Loucy (cell line): Measurements from ENCODE around the gene TTLL7.

ENCODE experiments used
- H2AFZ ChIP-seq: fragments of 200-600 bp; sonication (generic); 2 replicates; pipeline ENCODE4 v1.6.0; 2016; ENCODE audit warnings: antibody characterized with exemption, mild to moderate bottlenecking, low read length, moderate library complexity
- H3F3A ChIP-seq: fragments of 200-600 bp; 2 replicates; pipeline ENCODE4 v1.6.0; 2016; ENCODE audit warnings: antibody characterized with exemption, low read depth, mild to moderate bottlenecking
- H3K27me3 ChIP-seq: fragments of 200-600 bp; sonication (generic); 2 replicates; pipeline ENCODE4 v1.6.1; 2014; ENCODE audit warnings: low read length, mild to moderate bottlenecking; ENCODE audit not compliant: insufficient read depth, poor library complexity, severe bottlenecking
- H3K36me3 ChIP-seq: fragments of 200-600 bp; sonication (generic); 2 replicates; pipeline ENCODE4 v1.6.1; 2016; ENCODE audit warnings: low read length; ENCODE audit not compliant: insufficient read depth
- H3K4me1 ChIP-seq: fragments of 200-600 bp; sonication (generic); 2 replicates; pipeline ENCODE4 v1.5.1; 2014; ENCODE audit warnings: low read length, mild to moderate bottlenecking; ENCODE audit not compliant: insufficient read depth, poor library complexity, severe bottlenecking
- H3K4me2 ChIP-seq: fragments of 200-600 bp; sonication (generic); 2 replicates; pipeline ENCODE4 v1.6.0; 2014; ENCODE audit warnings: antibody characterized with exemption, low read length, low read depth, mild to moderate bottlenecking; ENCODE audit not compliant: poor library complexity, severe bottlenecking
- H3K4me3 ChIP-seq: fragments of 200-600 bp; sonication (generic); 2 replicates; pipeline ENCODE4 v1.5.1; 2014; ENCODE audit warnings: low read length, mild to moderate bottlenecking, mixed read lengths; ENCODE audit not compliant: poor library complexity, severe bottlenecking
- H3K79me2 ChIP-seq: fragments of 200-600 bp; sonication (generic); 2 replicates; pipeline ENCODE4 v1.6.1; 2014; ENCODE audit warnings: low read length; ENCODE audit not compliant: insufficient read depth
- H3K9ac ChIP-seq: fragments of 200-600 bp; sonication (generic); 2 replicates; pipeline ENCODE4 v1.6.0; 2014; ENCODE audit warnings: mild to moderate bottlenecking, low read depth, low read length, moderate library complexity; ENCODE audit not compliant: poor library complexity, severe bottlenecking
- H3K9me2 ChIP-seq: fragments of 200-600 bp; sonication (generic); replicated peaks from 2 replicates; pipeline ENCODE4 v1.6.1; 2016; ENCODE audit warnings: low read depth, low read length, mixed read lengths
- H3K9me3 ChIP-seq: fragments of 200-600 bp; sonication (generic); 2 replicates; pipeline ENCODE4 v1.6.1; 2014; ENCODE audit warnings: mild to moderate bottlenecking, antibody characterized with exemption, low read length, low read depth; ENCODE audit not compliant: insufficient read depth
- H4K20me1 ChIP-seq: fragments of 200-600 bp; sonication (generic); 2 replicates; pipeline ENCODE4 v1.6.0; 2014; ENCODE audit warnings: antibody characterized with exemption, low read length, mild to moderate bottlenecking; ENCODE audit not compliant: insufficient read depth, poor library complexity, severe bottlenecking
- EZH2phosphoT487 ChIP-seq: fragments of 200-600 bp; IDR thresholded peaks from 2 replicates; pipeline ENCODE4 v1.6.1; 2018; ENCODE audit warnings: antibody characterized with exemption, mild to moderate bottlenecking, moderate library complexity, borderline replicate concordance
- TF ChIP-seq, protein P1 (sequence below): fragments of 200-600 bp; sonication (generic); conservative IDR thresholded peaks from 2 replicates; pipeline ENCODE4 v1.5.1; 2014; ENCODE audit warnings: mild to moderate bottlenecking, antibody characterized with exemption, low read length

The TTLL7 gene

DNA sequence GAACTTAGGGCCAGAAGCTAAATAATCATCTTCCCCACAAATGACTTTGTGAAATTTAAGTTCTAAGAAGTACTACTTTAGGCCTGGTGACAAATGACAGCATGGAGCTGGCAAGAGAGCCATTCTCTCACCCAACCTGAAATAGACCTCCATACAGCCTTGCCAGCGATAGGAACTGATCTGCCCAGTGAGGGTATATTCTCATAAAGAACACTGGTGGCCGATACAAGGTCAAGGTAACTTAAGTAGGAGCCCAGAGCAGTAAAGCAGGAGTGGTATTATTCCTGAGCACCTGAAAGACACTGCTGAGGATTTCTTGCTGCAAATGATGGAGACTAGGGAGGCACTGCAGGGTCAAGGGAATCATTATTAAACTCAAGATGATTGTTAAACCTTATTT is 2.6 kb upstream of the TTLL7 start:
- Histone ChIP-seq H4K20me1 (no peaks in the 10 kb centered on the region), H3F3A (no peaks in the 10 kb centered on the region), H2AFZ (0 out of 2 replicates have a peak overlapping the region, but pooled peaks have one; percentile 11), H3K9me2 (no peaks in the 10 kb centered on the region), H3K36me3 (no peaks in the 10 kb centered on the region), H3K4me1 (peaks cover 4% of the 10 kb centered on the region), H3K9me3 (no peaks in the 10 kb centered on the region), H3K9ac (no peak overlapping the region), H3K79me2 (no peaks in the 10 kb centered on the region), H3K27me3 (no peaks in the 10 kb centered on the region), H3K4me3 (no peak overlapping the region), H3K4me2 (no peak overlapping the region)
- no peak for TF ChIP-seq EZH2phosphoT487
- TF ChIP-seq, protein P1, sequence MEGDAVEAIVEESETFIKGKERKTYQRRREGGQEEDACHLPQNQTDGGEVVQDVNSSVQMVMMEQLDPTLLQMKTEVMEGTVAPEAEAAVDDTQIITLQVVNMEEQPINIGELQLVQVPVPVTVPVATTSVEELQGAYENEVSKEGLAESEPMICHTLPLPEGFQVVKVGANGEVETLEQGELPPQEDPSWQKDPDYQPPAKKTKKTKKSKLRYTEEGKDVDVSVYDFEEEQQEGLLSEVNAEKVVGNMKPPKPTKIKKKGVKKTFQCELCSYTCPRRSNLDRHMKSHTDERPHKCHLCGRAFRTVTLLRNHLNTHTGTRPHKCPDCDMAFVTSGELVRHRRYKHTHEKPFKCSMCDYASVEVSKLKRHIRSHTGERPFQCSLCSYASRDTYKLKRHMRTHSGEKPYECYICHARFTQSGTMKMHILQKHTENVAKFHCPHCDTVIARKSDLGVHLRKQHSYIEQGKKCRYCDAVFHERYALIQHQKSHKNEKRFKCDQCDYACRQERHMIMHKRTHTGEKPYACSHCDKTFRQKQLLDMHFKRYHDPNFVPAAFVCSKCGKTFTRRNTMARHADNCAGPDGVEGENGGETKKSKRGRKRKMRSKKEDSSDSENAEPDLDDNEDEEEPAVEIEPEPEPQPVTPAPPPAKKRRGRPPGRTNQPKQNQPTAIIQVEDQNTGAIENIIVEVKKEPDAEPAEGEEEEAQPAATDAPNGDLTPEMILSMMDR, result no peak

DNA sequence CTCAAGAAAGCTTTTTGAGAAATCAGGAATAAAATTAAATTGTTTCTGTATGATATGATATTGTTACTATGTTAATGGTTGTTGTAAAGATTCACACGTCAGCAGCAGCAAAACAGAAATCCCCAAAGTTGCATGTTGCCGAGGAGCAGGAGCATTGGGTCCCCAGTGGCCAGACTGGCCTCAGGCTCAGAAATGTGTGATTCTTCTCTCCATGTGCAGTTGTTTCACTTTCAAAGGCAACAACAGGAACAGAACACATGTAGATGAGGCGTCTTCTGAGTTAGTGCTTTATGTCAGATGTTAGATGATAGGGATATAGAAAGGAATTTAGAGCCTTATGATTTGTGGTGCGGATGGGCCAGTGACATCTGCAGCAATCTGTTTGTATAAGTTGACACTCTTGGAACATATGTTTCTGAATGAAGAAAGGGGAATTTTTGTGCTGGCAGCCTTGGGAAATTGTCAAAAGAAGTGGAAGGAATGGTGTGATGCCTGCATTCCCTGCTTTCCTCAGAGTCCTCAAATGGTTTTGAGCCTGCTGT is 2.1 kb upstream of the TTLL7 start:
- Histone ChIP-seq H3K4me3 (no peak overlapping the region), H3K36me3 (no peaks in the 10 kb centered on the region), H2AFZ (0 out of 2 replicates have a peak overlapping the region, but pooled peaks have one; percentile 11), H3K27me3 (no peaks in the 10 kb centered on the region), H3K79me2 (no peaks in the 10 kb centered on the region), H3K9me2 (no peaks in the 10 kb centered on the region), H3K9ac (no peak overlapping the region), H3K4me1 (peaks cover 9% of the 10 kb centered on the region), H3K4me2 (no peak overlapping the region), H3F3A (no peaks in the 10 kb centered on the region), H4K20me1 (no peaks in the 10 kb centered on the region), H3K9me3 (no peaks in the 10 kb centered on the region)
- no peak for TF ChIP-seq EZH2phosphoT487
- TF ChIP-seq, protein P1, result no peak

DNA sequence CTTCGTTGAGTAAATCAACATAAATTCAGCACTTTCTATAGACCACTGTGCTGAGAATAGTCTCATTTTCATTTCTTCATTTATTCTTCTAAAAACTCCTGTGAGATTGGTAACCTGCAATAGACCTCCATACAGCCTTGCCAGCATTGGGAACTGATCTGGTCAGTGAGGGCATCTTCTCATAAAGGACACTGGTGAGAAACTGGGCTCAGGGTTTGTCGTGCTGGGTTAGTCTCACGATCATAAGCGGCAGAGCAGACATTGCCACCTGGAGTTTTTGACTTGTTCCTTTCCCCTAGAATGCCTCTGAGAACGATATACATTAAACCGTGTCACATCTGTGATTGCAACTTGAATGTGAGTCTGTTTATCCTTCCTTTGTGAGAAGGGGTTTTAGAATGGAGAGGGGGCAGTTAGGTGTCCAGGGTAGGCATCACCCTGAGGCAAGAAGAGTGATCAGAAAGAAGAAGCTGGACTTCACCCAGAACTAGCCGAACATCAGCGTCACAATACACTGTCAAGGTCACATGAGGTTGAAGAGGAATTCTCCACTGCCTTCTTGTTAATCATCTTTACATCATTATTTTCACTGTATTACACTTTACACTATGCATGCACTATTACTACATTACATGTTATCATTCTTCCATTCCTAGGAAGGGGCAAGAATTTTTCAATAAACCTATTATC is 1.4 kb upstream of the TTLL7 start:
- Histone ChIP-seq H3K27me3 (no peaks in the 10 kb centered on the region), H3K4me2 (no peak overlapping the region), H3K79me2 (no peaks in the 10 kb centered on the region), H3K4me3 (no peak overlapping the region), H3F3A (no peaks in the 10 kb centered on the region), H3K4me1 (peaks cover 9% of the 10 kb centered on the region), H2AFZ (no peak overlapping the region), H3K9me3 (no peaks in the 10 kb centered on the region), H4K20me1 (no peaks in the 10 kb centered on the region), H3K9ac (no peak overlapping the region), H3K9me2 (no peaks in the 10 kb centered on the region), H3K36me3 (no peaks in the 10 kb centered on the region)
- TF ChIP-seq, protein P1, result no peak
- no peak for TF ChIP-seq EZH2phosphoT487
